GM12892 (cell line): ENCODE measurements around the gene LAMC2.

Source experiments
- POLR2A ChIP-seq: IDR thresholded peaks from 2 replicates; pipeline ENCODE4 v1.6.1; 2011; ENCODE audit warnings: low read depth, low read length, control low read depth
- POLR2AphosphoS5 ChIP-seq: IDR thresholded peaks from 2 replicates; pipeline ENCODE4 v1.6.1; 2011; ENCODE audit warnings: low read depth, low read length, control low read depth

GRCh38 chr1:183209533-183210158, 23.6 kb downstream of the LAMC2 start:
- TF ChIP-seq POLR2AphosphoS5 (no peak), POLR2A (no peak)
